SK-N-SH treated with all-trans-retinoic acid at 6 μM for 48 hours (cell line): ENCODE measurements around the gene MTARC2.

Experiments used
- ATAC-seq: fragments of 200-7000 bp; cut with Tn5 transposase; 3 replicates; pipeline ENCODE4 v1.9.1; 2020; ENCODE audit warnings: mild to moderate bottlenecking, moderate library complexity
- ARNTL ChIP-seq: fragments of 450-650 bp; formaldehyde crosslinking; IDR thresholded peaks from 2 replicates; pipeline ENCODE4 v1.5.0; 2020; ENCODE audit warnings: low read depth, mild to moderate bottlenecking, moderate library complexity, borderline replicate concordance
- BACH2 ChIP-seq: fragments of 250-450 bp; sonication (Bioruptor Pico); IDR thresholded peaks from 2 replicates; pipeline ENCODE4 v1.9.0; 2021; ENCODE audit warnings: mild to moderate bottlenecking, borderline replicate concordance
- CREB5 ChIP-seq: fragments of 250-450 bp; sonication (Bioruptor Pico); IDR thresholded peaks from 2 replicates; pipeline ENCODE4 v1.5.1; 2020; ENCODE audit warnings: low read depth, mild to moderate bottlenecking, moderate library complexity
- CSDC2 ChIP-seq: fragments of 250-450 bp; sonication (Bioruptor Pico); IDR thresholded peaks from 2 replicates; pipeline ENCODE4 v1.5.0; 2020; ENCODE audit warnings: mild to moderate bottlenecking, moderate library complexity
- ESRRG ChIP-seq: fragments of 250-450 bp; sonication (Bioruptor Pico); IDR thresholded peaks from 2 replicates; pipeline ENCODE4 v1.6.1; 2021; ENCODE audit warnings: mild to moderate bottlenecking
- GLIS3 ChIP-seq: fragments of 250-450 bp; sonication (Bioruptor Pico); IDR thresholded peaks from 2 replicates; pipeline ENCODE4 v1.5.0; 2020; ENCODE audit warnings: mild to moderate bottlenecking, moderate library complexity
- ISL1 ChIP-seq: fragments of 250-450 bp; sonication (Bioruptor Pico); IDR thresholded peaks from 2 replicates; pipeline ENCODE4 v2.1.2; 2022; ENCODE audit warnings: mild to moderate bottlenecking, moderate library complexity
- OSR1 ChIP-seq: fragments of 250-450 bp; sonication (Bioruptor Pico); IDR thresholded peaks from 2 replicates; pipeline ENCODE4 v1.8.0; 2022; ENCODE audit warnings: moderate library complexity, mild to moderate bottlenecking, inconsistent platforms
- PPARA ChIP-seq: fragments of 250-450 bp; sonication (Bioruptor Pico); IDR thresholded peaks from 2 replicates; pipeline ENCODE4 v1.5.0; 2020; ENCODE audit warnings: mild to moderate bottlenecking, borderline replicate concordance
- RARB ChIP-seq: fragments of 250-450 bp; sonication (Bioruptor Pico); IDR thresholded peaks from 2 replicates; pipeline ENCODE4 v1.8.0; 2021; ENCODE audit warnings: mild to moderate bottlenecking, moderate library complexity
- SNAI2 ChIP-seq: fragments of 250-450 bp; sonication (Bioruptor Pico); IDR thresholded peaks from 2 replicates; pipeline ENCODE4 v1.5.0; 2020; ENCODE audit warnings: mild to moderate bottlenecking, moderate library complexity
- TCF4 ChIP-seq: fragments of 250-450 bp; sonication (Bioruptor Pico); IDR thresholded peaks from 2 replicates; pipeline ENCODE4 v1.8.0; 2021; ENCODE audit warnings: mild to moderate bottlenecking, moderate library complexity, borderline replicate concordance
- TOX ChIP-seq: fragments of 250-450 bp; sonication (Bioruptor Pico); IDR thresholded peaks from 2 replicates; pipeline ENCODE4 v1.8.0; 2021; ENCODE audit warnings: mild to moderate bottlenecking, moderate library complexity, borderline replicate concordance
- TSHZ2 ChIP-seq: fragments of 250-450 bp; sonication (Bioruptor Pico); IDR thresholded peaks from 2 replicates; pipeline ENCODE4 v1.5.0; 2020; ENCODE audit warnings: mild to moderate bottlenecking, moderate library complexity
- ZFP3 ChIP-seq: fragments of 250-450 bp; sonication (Bioruptor Pico); IDR thresholded peaks from 2 replicates; pipeline ENCODE4 v1.5.0; 2020; ENCODE audit warnings: mild to moderate bottlenecking, moderate library complexity
- ZFP30 ChIP-seq: fragments of 450-650 bp; formaldehyde crosslinking; IDR thresholded peaks from 2 replicates; pipeline ENCODE4 v1.5.0; 2022; ENCODE audit warnings: mild to moderate bottlenecking, moderate library complexity
- ZNF565 ChIP-seq: fragments of 450-650 bp; formaldehyde crosslinking; conservative IDR thresholded peaks from 2 replicates; pipeline ENCODE4 v1.5.0; 2020; ENCODE audit warnings: low read depth, mild to moderate bottlenecking, moderate library complexity
- ZNF70 ChIP-seq: fragments of 450-650 bp; formaldehyde crosslinking; IDR thresholded peaks from 2 replicates; pipeline ENCODE4 v1.5.0; 2020; ENCODE audit warnings: mild to moderate bottlenecking, moderate library complexity
- ZNF8 ChIP-seq: fragments of 450-650 bp; formaldehyde crosslinking; IDR thresholded peaks from 2 replicates; pipeline ENCODE4 v1.5.0; 2020; ENCODE audit warnings: mild to moderate bottlenecking, moderate library complexity
- TF ChIP-seq, protein P1 (sequence below): fragments of 250-450 bp; sonication (Bioruptor Pico); IDR thresholded peaks from 2 replicates; pipeline ENCODE4 v1.8.0; 2020; ENCODE audit warnings: mild to moderate bottlenecking, moderate library complexity, borderline replicate concordance
- TF ChIP-seq, protein P2 (sequence below): fragments of 250-450 bp; sonication (Bioruptor Pico); IDR thresholded peaks from 2 replicates; pipeline ENCODE4 v1.8.0; 2021; ENCODE audit warnings: low read depth, mild to moderate bottlenecking, moderate library complexity, borderline replicate concordance

MTARC2 gene

DNA sequence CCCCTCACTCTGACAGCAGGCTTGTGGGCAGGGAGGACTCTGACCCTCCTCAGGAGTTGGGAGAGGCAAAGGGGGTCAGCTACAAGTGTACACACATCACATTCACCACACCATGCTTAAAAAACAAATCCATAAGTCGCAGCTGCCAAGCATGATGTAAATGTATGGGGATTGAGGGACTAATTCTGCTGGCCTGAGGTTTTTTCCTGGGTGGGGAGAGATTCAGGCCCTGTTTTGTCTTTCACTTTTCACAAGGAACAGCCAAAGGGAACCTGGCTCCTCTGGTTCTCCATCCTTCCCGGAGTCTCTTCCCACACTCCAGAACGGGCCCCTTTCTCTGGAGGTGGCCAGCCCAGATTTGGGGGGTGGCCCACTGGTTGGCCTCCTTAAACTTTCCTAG, 1.3 kb upstream of the MTARC2 start:
- TF ChIP-seq RARB (CRISPR knock-in tag) (no peak), ZNF8 (CRISPR knock-in tag) (no peak), ESRRG (CRISPR knock-in tag) (no peak), CREB5 (CRISPR knock-in tag) (no peak), TSHZ2 (no peak), TOX (no peak), PPARA (no peak), BACH2 (no peak), SNAI2 (CRISPR knock-in tag) (no peak)
- TF ChIP-seq, protein P1, sequence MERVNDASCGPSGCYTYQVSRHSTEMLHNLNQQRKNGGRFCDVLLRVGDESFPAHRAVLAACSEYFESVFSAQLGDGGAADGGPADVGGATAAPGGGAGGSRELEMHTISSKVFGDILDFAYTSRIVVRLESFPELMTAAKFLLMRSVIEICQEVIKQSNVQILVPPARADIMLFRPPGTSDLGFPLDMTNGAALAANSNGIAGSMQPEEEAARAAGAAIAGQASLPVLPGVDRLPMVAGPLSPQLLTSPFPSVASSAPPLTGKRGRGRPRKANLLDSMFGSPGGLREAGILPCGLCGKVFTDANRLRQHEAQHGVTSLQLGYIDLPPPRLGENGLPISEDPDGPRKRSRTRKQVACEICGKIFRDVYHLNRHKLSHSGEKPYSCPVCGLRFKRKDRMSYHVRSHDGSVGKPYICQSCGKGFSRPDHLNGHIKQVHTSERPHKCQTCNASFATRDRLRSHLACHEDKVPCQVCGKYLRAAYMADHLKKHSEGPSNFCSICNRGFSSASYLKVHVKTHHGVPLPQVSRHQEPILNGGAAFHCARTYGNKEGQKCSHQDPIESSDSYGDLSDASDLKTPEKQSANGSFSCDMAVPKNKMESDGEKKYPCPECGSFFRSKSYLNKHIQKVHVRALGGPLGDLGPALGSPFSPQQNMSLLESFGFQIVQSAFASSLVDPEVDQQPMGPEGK (CRISPR knock-in tag): no peak
- TF ChIP-seq, protein P2, sequence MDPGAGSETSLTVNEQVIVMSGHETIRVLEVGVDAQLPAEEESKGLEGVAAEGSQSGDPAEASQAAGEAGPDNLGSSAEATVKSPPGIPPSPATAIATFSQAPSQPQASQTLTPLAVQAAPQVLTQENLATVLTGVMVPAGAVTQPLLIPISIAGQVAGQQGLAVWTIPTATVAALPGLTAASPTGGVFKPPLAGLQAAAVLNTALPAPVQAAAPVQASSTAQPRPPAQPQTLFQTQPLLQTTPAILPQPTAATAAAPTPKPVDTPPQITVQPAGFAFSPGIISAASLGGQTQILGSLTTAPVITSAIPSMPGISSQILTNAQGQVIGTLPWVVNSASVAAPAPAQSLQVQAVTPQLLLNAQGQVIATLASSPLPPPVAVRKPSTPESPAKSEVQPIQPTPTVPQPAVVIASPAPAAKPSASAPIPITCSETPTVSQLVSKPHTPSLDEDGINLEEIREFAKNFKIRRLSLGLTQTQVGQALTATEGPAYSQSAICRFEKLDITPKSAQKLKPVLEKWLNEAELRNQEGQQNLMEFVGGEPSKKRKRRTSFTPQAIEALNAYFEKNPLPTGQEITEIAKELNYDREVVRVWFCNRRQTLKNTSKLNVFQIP (CRISPR knock-in tag): no peak
- no peak for ATAC-seq

- ATAC-seq: peak; percentile 1
- no peak for TF ChIP-seq BACH2
- TF ChIP-seq, protein P2 (CRISPR knock-in tag): no peak
- TF ChIP-seq ISL1: no peak
- TF ChIP-seq, protein P1 (CRISPR knock-in tag): no peak
- no peak for TF ChIP-seq CSDC2
- no peak for TF ChIP-seq ZFP3 (CRISPR knock-in tag)
- no peak for TF ChIP-seq ZFP30 (CRISPR knock-in tag)
- no peak for TF ChIP-seq CREB5 (CRISPR knock-in tag)
- TF ChIP-seq TOX: no peak
- TF ChIP-seq TSHZ2: no peak
- no peak for TF ChIP-seq RARB (CRISPR knock-in tag)
- TF ChIP-seq SNAI2 (CRISPR knock-in tag): no peak
- no peak for TF ChIP-seq OSR1 (CRISPR knock-in tag)
- TF ChIP-seq ZNF70 (CRISPR knock-in tag): no peak
- no peak for TF ChIP-seq ZNF8 (CRISPR knock-in tag)
- no peak for TF ChIP-seq GLIS3 (CRISPR knock-in tag)
- TF ChIP-seq TCF4 (CRISPR knock-in tag): no peak
- no peak for TF ChIP-seq ZNF565 (CRISPR knock-in tag)
- TF ChIP-seq ARNTL (CRISPR knock-in tag): no peak
Measured at GRCh38 chr1:220747437-220748088, 559 bp upstream of the MTARC2 start.
